PC-3 (cell line): ENCODE results near the gene MAP3K5.

Experiments used
- EZH2 ChIP-seq: fragments of 300-600 bp; sonication (generic); IDR thresholded peaks from one replicate; pipeline ENCODE4 v1.6.1; 2017; ENCODE audit warnings: antibody characterized with exemption, mild to moderate bottlenecking, low read length; ENCODE audit not compliant: unreplicated experiment
- EZH2phosphoT487 ChIP-seq: fragments of 300-600 bp; sonication (generic); IDR thresholded peaks from 2 replicates; pipeline ENCODE4 v1.6.1; 2018; ENCODE audit warnings: mild to moderate bottlenecking, antibody characterized with exemption, low read length, borderline replicate concordance
- TF ChIP-seq, protein P1 (sequence below): fragments of 300-600 bp; sonication (generic); conservative IDR thresholded peaks from 2 replicates; pipeline ENCODE4 v1.5.1; 2017; ENCODE audit warnings: antibody characterized with exemption, low read depth, mild to moderate bottlenecking, low read length

DNA sequence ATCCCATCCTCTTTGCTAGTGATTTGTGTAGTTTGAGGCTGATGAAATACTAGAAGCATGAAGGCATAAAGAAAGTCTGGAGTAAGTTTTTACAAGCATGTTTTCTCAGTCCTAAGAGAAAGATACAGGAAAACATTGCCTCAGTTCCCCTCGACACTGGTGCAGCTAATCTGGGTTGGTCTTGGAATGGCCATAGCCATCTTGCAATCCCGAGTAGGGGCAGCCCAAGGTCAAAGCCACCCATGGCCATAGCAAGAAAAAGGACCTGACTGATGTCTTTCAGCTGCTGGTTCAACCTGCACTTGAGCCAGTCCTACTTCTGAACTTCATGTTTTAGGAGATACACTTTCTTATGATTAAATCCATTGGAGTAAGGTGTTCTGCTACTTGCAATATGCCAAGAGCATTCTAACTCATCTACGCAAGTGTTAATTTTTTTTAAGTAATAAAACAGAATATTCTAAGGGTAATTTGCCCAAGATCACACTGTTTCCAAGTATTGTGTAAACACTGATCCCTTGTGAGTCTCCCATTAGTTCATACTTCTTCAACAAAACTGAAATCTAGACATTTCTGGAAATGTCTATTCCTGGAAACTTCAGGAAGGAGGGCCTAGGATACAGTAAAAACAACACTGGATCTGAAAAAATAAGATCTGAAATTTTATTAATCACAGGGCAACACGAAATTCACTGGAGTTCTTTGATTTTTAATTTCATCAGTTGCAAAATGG lies 108.9 kb downstream of the MAP3K5 start:
- TF ChIP-seq, protein P1, sequence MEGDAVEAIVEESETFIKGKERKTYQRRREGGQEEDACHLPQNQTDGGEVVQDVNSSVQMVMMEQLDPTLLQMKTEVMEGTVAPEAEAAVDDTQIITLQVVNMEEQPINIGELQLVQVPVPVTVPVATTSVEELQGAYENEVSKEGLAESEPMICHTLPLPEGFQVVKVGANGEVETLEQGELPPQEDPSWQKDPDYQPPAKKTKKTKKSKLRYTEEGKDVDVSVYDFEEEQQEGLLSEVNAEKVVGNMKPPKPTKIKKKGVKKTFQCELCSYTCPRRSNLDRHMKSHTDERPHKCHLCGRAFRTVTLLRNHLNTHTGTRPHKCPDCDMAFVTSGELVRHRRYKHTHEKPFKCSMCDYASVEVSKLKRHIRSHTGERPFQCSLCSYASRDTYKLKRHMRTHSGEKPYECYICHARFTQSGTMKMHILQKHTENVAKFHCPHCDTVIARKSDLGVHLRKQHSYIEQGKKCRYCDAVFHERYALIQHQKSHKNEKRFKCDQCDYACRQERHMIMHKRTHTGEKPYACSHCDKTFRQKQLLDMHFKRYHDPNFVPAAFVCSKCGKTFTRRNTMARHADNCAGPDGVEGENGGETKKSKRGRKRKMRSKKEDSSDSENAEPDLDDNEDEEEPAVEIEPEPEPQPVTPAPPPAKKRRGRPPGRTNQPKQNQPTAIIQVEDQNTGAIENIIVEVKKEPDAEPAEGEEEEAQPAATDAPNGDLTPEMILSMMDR: no peak
- TF ChIP-seq EZH2phosphoT487 (no peak), EZH2 (no peak)
